ENCODE measurements around the gene UNC119B. TPM values are rescaled to one million over a fixed set of nuclear protein-coding genes. Genes with fewer than 3 reads are reported as not detected.
"Not testable (repeated sequence)": the region's sequence is repeated elsewhere in the genome, so short reads cannot be mapped to it uniquely, and the experiment has no call there.

UNC119B gene
- total RNA-seq, 4 donors from 2014 or later = 19.6 to 38.1 (median 21.8) TPM

DNA sequence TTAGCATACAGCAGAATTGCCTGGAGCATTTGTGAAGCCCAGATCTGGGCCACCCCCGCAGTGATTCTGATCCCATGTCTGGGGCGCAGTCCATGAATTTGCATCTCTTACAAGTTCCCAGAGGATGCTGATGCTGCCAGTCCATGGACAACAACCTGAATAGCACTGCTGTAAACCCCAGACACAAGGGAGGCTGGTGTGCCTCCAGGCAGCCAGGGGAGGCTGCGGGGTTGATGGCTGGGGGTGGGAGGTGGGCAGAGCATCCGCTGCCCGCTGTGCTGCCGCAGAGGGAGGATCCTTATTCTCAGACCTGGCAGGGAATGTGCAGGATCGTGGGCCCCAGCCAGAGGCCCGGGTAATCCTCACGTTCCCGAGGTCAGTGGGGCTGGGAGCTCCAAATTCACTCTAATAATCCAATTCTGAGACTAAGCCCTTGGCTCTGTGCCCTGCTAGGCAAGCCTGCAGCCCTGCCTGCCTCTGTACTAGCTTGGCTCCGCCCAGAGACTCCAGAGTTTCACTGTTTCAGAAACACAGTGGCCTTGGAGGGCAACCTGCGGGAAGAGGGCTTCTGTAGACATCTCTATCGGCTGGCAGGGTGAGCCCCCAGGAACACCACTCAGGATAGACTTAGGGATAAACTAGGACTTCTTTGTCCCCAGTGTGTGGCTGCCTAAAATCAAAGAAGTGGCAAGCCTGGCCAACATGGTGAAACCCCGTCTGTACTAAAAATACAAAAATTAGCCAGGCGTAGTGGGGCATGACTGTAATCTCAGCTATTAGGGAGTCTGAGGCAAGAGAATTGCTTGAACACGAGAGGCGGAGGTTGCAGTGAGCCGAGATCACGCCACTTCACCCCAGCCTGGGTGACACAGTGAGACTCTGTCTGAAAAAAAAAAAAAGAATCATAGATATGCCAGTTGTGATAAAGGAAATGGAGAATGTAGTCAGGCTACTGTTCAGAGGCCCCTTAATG, 41.1 kb upstream of the UNC119B start:
- TF ChIP-seq, protein P1, sequence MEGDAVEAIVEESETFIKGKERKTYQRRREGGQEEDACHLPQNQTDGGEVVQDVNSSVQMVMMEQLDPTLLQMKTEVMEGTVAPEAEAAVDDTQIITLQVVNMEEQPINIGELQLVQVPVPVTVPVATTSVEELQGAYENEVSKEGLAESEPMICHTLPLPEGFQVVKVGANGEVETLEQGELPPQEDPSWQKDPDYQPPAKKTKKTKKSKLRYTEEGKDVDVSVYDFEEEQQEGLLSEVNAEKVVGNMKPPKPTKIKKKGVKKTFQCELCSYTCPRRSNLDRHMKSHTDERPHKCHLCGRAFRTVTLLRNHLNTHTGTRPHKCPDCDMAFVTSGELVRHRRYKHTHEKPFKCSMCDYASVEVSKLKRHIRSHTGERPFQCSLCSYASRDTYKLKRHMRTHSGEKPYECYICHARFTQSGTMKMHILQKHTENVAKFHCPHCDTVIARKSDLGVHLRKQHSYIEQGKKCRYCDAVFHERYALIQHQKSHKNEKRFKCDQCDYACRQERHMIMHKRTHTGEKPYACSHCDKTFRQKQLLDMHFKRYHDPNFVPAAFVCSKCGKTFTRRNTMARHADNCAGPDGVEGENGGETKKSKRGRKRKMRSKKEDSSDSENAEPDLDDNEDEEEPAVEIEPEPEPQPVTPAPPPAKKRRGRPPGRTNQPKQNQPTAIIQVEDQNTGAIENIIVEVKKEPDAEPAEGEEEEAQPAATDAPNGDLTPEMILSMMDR (IDR thresholded peaks at IDR 0.05) = no peak
- DNase-seq (ENCODE audit: low spot score) (no peak), ATAC-seq (ENCODE audit: low FRiP score) (peak; percentile 61)

DNA sequence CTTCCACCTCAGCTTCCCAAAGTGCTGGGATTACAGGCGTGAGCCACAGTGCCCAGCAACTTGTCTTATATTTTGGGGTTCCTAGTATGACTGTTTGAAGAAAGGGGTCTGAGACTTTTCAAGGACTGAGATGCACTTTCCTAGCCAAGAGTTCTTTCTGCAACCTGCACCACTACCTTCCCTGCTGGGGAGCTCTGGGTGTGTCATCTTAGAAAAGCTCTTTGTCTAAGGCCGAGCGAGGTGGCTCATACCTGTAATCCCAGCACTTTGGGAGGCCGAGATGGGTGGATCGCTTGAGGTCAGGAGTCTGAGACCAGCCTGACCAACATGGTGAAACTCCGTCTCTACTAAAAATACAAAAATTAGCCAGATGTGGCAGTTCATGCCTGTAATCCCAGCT, 40.0 kb upstream of the UNC119B start:
- not testable (repeated sequence) for DNase-seq (ENCODE audit: low spot score); ATAC-seq (ENCODE audit: low FRiP score)

DNA sequence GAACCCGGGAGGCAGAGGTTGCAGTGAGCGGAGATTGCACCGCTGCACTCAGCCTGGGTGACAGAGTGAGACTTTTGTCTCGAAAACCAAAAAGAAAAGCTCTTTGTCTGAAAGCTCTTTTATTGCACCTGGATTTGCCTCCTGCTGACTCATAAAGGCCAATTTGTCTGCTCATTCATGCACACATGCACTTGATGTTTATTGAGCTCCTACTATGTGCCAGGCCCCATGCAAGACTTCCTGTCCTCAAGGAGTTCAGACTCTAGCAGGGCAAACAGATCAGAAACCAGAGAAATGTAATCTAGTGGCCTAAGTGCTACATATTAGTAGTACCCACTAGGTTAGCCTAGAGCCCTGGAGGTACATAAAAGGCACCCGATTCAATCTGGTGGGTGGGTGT, 39.6 kb upstream of the UNC119B start:
- TF ChIP-seq, protein P1 (IDR thresholded peaks at IDR 0.05) = no peak
- DNase-seq (ENCODE audit: low spot score) = no peak
- no peak for ATAC-seq (ENCODE audit: low FRiP score)

DNA sequence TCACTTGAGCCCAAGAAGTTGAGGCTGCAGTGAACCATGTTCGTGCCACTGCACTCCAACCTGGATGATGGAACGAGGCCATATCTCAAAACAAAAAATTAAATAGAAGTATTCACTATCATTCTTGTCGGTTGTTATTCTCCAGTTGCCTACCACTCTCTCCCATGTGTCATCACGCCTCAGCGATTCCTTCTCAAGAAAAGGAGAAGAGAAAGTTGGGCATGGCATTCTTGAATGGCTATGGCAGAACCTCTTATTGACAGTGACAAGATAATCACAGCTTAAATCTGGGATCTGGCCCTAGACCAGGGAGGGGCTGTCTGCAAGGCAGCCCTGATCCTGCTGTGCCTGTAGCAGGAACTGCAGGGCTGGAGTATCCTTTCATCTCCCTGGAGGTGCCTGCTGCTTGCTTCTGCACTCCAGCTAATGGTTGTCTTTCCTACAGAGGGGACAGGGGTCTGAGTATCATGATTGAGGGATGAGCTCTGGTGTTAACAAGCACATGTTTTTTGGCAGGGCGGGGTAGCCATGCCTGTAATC, 36.1 kb upstream of the UNC119B start:
- TF ChIP-seq, protein P1 (IDR thresholded peaks at IDR 0.05) = no peak
- DNase-seq (ENCODE audit: low spot score) (no peak), ATAC-seq (ENCODE audit: low FRiP score) (no peak)

DNA sequence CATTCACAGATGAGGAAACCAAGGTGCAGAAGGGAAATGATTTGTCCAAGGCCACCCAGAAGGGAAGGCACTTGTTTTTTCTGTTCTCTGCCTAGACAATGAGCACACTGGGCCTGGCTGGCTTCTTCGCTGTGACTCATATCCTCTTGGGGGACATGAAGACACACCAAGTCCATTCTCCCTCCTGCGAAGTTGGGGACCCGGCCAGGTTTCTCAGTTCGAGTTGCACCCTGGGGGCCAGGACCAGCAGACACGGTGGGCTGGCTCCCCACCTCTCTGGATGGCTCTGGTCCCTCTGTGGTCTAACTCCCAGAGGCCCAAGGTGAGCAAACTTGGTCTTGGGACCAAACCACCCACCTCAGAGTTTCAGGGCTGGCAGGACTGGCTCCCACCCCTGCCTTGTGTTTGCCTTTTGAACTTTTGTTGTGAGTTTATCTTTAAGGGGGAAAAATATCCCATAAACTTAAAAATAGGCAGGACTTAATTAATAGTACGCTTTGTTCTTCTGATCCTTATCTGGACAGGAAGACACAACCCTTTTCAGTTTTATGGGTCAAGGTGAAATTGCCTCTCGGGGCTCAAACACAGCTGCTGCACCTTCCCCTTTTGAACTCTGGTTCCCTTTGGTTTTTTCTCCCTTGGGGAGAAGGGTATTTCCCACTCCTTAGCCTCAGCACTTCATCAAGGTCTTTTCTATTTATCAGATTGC, 32.3 kb upstream of the UNC119B start:
- TF ChIP-seq, protein P1 (IDR thresholded peaks at IDR 0.05) = no peak
- no peak for ATAC-seq (ENCODE audit: low FRiP score)
- DNase-seq (ENCODE audit: low spot score) = no peak

DNA sequence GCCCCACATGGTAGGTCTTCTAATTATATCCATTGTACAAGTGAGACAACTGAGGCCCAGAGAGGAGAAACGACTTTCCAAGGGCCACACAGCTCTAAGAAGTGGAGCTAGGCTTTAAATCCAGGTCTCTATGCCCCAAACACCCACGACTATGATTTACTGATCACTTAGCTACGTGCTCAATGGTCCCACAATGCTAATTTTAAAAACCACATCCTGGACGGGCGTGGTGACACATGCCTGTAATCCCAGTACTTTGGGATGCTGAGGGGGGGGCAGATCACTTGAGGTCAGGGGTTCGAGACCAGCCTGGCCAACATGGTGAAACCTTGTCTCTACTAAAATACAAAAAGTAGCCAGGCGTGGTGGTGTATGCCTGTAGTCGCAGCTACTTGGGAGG, 31.7 kb upstream of the UNC119B start:
- DNase-seq (ENCODE audit: low spot score) = no peak
- no peak for ATAC-seq (ENCODE audit: low FRiP score)
- TF ChIP-seq, protein P1 (IDR thresholded peaks at IDR 0.05) = no peak

DNA sequence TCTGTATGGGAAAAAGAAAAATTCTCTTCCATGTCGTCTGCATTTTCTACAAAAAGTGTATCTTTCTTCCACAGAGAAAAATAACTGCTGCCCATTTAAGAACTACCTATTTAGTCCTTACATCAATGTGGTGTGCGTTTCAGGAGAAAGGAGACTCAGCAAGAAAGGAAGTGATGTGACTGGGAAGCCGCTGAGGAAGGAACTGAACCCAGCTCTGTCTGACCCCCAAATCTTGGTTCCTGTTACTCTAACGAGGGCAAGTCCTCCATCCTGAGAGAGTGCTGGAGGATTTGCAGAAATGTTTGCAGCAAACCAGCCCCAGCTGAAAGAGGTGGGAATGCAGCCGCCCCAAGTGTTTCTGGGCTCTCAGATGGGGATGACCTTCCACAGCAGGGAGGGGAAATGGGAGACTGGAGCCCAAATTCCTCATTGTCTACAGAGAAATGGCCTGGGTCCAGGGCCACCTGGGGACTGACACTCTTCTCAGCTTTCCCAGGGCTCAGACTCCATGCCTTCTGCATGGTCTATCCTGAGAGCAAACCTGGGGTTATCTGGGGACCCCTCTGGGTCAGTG, 30.0 kb upstream of the UNC119B start:
- DNase-seq (ENCODE audit: low spot score) = no peak
- ATAC-seq (ENCODE audit: low FRiP score) = no peak
- TF ChIP-seq, protein P1 (IDR thresholded peaks at IDR 0.05) = no peak
